GM12801 (cell line): ENCODE results near the gene FRMD8.

Experiments
- TF ChIP-seq, protein P1 (sequence below): IDR thresholded peaks from one replicate; pipeline ENCODE4 v1.5.1; 2011; ENCODE audit warnings: control low read depth; ENCODE audit not compliant: insufficient read length; ENCODE audit errors: extremely low read depth

FRMD8 gene

DNA sequence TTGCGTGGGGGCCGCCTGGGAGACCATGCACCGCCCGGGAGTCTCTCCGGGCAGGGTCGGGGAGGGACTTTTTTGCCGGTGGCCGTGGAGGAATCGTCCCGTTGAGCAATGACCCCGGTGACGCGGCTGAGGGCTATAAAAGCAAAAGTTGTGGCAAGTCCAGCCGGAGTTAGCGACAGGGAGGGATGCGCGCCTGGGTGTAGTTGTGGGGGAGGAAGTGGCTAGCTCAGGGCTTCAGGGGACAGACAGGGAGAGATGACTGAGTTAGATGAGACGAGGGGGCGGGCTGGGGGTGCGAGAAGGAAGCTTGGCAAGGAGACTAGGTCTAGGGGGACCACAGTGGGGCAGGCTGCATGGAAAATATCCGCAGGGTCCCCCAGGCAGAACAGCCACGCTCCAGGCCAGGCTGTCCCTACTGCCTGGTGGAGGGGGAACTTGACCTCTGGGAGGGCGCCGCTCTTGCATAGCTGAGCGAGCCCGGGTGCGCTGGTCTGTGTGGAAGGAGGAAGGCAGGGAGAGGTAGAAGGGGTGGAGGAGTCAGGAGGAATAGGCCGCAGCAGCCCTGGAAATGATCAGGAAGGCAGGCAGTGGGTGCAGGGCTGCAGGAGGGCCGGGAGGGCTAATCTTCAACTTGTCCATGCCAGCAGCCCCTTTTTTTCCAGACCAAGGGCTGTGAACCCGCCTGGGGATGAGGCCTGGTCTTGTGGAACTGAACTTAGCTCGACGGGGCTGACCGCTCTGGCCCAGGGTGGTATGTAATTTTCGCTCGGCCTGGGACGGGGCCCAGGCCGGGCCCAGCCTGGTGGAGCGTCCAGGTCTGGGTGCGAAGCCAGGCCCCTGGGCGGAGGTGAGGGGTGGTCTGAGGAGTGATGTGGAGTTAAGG lies 36.4 kb downstream of the FRMD8 start, which contains the start of gene NEAT1:
Gene NEAT1, plus strand, starts transcription at position 166 of the 883 bp plus-strand sequence.
- TF ChIP-seq, protein P1, sequence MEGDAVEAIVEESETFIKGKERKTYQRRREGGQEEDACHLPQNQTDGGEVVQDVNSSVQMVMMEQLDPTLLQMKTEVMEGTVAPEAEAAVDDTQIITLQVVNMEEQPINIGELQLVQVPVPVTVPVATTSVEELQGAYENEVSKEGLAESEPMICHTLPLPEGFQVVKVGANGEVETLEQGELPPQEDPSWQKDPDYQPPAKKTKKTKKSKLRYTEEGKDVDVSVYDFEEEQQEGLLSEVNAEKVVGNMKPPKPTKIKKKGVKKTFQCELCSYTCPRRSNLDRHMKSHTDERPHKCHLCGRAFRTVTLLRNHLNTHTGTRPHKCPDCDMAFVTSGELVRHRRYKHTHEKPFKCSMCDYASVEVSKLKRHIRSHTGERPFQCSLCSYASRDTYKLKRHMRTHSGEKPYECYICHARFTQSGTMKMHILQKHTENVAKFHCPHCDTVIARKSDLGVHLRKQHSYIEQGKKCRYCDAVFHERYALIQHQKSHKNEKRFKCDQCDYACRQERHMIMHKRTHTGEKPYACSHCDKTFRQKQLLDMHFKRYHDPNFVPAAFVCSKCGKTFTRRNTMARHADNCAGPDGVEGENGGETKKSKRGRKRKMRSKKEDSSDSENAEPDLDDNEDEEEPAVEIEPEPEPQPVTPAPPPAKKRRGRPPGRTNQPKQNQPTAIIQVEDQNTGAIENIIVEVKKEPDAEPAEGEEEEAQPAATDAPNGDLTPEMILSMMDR: no peak

DNA sequence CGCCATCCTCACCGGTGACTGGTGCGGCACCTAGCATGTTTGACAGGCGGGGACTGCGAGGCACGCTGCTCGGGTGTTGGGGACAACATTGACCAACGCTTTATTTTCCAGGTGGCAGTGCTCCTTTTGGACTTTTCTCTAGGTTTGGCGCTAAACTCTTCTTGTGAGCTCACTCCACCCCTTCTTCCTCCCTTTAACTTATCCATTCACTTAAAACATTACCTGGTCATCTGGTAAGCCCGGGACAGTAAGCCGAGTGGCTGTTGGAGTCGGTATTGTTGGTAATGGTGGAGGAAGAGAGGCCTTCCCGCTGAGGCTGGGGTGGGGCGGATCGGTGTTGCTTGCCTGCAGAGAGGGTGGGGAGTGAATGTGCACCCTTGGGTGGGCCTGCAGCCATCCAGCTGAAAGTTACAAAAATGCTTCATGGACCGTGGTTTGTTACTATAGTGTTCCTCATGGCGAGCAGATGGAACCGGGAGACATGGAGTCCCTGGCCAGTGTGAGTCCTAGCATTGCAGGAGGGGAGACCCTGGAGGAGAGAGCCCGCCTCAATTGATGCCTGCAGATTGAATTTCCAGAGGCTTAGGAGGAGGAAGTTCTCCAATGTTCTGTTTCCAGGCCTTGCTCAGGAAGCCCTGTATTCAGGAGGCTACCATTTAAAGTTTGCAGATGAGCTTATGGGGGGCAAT lies 37.2 kb downstream of the FRMD8 start:
- TF ChIP-seq, protein P1: no peak

DNA sequence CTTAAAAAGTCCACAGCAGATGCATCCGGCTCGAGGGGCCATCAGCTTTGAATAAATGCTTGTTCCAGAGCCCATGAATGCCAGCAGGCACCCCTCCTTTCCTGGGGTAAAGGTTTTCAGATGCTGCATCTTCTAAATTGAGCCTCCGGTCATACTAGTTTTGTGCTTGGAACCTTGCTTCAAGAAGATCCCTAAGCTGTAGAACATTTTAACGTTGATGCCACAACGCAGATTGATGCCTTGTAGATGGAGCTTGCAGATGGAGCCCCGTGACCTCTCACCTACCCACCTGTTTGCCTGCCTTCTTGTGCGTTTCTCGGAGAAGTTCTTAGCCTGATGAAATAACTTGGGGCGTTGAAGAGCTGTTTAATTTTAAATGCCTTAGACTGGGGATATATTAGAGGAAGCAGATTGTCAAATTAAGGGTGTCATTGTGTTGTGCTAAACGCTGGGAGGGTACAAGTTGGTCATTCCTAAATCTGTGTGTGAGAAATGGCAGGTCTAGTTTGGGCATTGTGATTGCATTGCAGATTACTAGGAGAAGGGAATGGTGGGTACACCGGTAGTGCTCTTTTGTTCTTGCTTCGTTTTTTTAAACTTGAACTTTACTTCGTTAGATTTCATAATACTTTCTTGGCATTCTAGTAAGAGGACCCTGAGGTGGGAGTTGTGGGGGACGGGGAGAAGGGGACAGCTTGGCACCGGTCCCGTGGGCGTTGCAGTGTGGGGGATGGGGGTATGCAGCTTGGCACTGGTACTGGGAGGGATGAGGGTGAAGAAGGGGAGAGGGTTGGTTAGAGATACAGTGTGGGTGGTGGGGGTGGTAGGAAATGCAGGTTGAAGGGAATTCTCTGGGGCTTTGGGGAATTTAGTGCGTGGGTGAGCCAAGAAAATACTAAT lies 38.0 kb downstream of the FRMD8 start:
- TF ChIP-seq, protein P1: no peak

DNA sequence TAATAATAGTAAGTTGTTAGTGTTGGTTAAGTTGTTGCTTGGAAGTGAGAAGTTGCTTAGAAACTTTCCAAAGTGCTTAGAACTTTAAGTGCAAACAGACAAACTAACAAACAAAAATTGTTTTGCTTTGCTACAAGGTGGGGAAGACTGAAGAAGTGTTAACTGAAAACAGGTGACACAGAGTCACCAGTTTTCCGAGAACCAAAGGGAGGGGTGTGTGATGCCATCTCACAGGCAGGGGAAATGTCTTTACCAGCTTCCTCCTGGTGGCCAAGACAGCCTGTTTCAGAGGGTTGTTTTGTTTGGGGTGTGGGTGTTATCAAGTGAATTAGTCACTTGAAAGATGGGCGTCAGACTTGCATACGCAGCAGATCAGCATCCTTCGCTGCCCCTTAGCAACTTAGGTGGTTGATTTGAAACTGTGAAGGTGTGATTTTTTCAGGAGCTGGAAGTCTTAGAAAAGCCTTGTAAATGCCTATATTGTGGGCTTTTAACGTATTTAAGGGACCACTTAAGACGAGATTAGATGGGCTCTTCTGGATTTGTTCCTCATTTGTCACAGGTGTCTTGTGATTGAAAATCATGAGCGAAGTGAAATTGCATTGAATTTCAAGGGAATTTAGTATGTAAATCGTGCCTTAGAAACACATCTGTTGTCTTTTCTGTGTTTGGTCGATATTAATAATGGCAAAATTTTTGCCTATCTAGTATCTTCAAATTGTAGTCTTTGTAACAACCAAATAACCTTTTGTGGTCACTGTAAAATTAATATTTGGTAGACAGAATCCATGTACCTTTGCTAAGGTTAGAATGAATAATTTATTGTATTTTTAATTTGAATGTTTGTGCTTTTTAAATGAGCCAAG lies 38.9 kb downstream of the FRMD8 start:
- TF ChIP-seq, protein P1: no peak

DNA sequence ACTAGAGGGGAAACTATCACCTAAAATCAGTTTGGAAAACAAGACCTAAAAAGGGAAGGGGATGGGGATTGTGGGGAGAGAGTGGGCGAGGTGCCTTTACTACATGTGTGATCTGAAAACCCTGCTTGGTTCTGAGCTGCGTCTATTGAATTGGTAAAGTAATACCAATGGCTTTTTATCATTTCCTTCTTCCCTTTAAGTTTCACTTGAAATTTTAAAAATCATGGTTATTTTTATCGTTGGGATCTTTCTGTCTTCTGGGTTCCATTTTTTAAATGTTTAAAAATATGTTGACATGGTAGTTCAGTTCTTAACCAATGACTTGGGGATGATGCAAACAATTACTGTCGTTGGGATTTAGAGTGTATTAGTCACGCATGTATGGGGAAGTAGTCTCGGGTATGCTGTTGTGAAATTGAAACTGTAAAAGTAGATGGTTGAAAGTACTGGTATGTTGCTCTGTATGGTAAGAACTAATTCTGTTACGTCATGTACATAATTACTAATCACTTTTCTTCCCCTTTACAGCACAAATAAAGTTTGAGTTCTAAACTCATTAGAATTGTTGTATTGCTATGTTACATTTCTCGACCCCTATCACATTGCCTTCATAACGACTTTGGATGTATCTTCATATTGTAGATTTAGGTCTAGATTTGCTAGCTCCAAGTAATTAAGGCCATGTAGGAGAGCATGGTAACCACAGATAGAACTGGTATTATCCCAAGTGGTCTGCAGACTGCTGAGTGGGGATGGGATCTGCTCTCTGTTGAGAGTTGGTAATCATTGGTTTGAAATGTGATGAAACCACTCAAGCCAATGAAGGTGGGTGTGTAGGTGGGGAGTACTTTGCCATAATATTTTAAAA lies 39.8 kb downstream of the FRMD8 start:
- TF ChIP-seq, protein P1: no peak
